Osteoblast (primary cell): Measurements from ENCODE around the gene OXSR1. TPM values are rescaled to one million over a fixed set of nuclear protein-coding genes. Genes with fewer than 3 reads are reported as not detected.

Experiments
- DNase-seq: peaks from one replicate; pipeline ENCODE4 v3.0.0; 2011; ENCODE audit warnings: low spot score, mixed read lengths; ENCODE audit not compliant: insufficient read length; ENCODE audit errors: missing footprints
- H2AFZ ChIP-seq: 2 replicates; pipeline ENCODE4 v1.6.0; 2011; ENCODE audit warnings: mild to moderate bottlenecking, low read length
- H3K27ac ChIP-seq: 2 replicates; pipeline ENCODE4 v1.5.1; 2011; ENCODE audit warnings: mild to moderate bottlenecking, low read depth, low read length, moderate library complexity
- H3K27me3 ChIP-seq: 2 replicates; pipeline ENCODE4 v1.6.0; 2012; ENCODE audit warnings: mild to moderate bottlenecking, control low read depth, inconsistent platforms, low read length, moderate library complexity; ENCODE audit not compliant: insufficient read depth
- H3K36me3 ChIP-seq: 2 replicates; pipeline ENCODE4 v1.5.1; 2011; ENCODE audit warnings: mild to moderate bottlenecking, low read length, control low read depth, moderate library complexity; ENCODE audit not compliant: insufficient read depth
- H3K4me1 ChIP-seq: 2 replicates; pipeline ENCODE4 v1.5.1; 2011; ENCODE audit warnings: mild to moderate bottlenecking, low read length, control low read depth, moderate library complexity; ENCODE audit not compliant: insufficient read depth
- H3K4me2 ChIP-seq: 2 replicates; pipeline ENCODE4 v1.6.0; 2011; ENCODE audit warnings: mild to moderate bottlenecking, low read length; ENCODE audit not compliant: insufficient read depth
- H3K4me3 ChIP-seq: fragments of 200-600 bp; sonication (generic); 3 replicates; pipeline ENCODE4 v1.5.1; 2012; ENCODE audit warnings: mild to moderate bottlenecking, low read length, inconsistent platforms; ENCODE audit not compliant: insufficient read depth
- H3K79me2 ChIP-seq: 2 replicates; pipeline ENCODE4 v1.6.0; 2012; ENCODE audit warnings: mild to moderate bottlenecking, low read length, control low read depth, inconsistent platforms; ENCODE audit not compliant: insufficient read depth
- H3K9me3 ChIP-seq: 2 replicates; pipeline ENCODE4 v1.5.1; 2011; ENCODE audit warnings: low read depth, low read length, control low read depth
- H4K20me1 ChIP-seq: 2 replicates; pipeline ENCODE4 v1.6.0; 2012; ENCODE audit warnings: mild to moderate bottlenecking, low read length, control low read depth; ENCODE audit not compliant: insufficient read depth
- total RNA-seq: library from RNA; depleted of rRNA; stranded (reverse); fragments of >200 nt; gene quantifications from 2 replicates; pipeline ENCODE4 v1.2.3, GENCODE V29; 2012
- TF ChIP-seq, protein P1 (sequence below): IDR thresholded peaks from 2 replicates; pipeline ENCODE4 v1.5.1; 2011; ENCODE audit warnings: mild to moderate bottlenecking, low read depth, low read length, moderate library complexity; ENCODE audit errors: extremely low read depth

OXSR1 gene
- total RNA-seq, 1 donor, result 50.3 TPM

DNA sequence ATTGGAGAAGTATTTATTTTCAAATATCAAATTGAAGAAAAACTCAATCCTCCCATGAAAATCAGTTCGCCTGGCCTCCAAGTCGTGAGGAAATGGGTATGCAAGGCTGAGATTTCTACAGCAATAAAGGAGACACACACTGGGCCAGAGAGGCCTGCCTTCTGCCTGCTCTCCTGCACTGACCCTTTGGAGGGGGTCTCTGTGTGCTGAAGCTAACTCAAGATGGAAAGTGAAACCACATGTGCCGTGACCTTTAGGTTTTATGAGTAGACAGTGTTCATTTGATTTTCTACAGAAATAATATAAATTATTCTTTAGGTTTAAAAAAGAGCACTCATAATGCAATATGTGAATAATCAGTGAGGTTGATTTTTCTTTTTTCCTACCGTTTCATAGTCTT lies 88.4 kb downstream of the OXSR1 start:
- TF ChIP-seq, protein P1, sequence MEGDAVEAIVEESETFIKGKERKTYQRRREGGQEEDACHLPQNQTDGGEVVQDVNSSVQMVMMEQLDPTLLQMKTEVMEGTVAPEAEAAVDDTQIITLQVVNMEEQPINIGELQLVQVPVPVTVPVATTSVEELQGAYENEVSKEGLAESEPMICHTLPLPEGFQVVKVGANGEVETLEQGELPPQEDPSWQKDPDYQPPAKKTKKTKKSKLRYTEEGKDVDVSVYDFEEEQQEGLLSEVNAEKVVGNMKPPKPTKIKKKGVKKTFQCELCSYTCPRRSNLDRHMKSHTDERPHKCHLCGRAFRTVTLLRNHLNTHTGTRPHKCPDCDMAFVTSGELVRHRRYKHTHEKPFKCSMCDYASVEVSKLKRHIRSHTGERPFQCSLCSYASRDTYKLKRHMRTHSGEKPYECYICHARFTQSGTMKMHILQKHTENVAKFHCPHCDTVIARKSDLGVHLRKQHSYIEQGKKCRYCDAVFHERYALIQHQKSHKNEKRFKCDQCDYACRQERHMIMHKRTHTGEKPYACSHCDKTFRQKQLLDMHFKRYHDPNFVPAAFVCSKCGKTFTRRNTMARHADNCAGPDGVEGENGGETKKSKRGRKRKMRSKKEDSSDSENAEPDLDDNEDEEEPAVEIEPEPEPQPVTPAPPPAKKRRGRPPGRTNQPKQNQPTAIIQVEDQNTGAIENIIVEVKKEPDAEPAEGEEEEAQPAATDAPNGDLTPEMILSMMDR, result no peak
- no peak for DNase-seq
- H3K36me3 ChIP-seq, result peaks cover 67% of the 10 kb centered on the region

DNA sequence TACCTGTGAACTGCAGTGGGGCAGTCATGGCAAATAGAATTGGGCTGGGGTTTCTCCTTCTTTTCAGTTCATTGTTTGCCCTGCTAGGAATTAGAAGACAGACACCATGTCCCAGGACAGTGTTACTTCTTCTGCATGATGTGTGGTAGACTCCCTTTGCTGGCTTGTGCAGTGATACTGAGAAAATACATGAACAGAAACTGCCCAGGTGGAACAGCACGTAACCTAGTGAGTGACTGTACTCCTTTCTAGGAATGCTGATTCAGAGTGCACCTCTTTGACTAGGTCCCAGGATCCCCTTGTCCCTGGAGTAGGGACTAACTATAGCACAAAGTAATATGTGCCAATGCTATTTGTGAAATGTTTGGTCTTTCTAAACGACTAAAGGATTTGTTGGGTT lies 89.5 kb downstream of the OXSR1 start:
- Histone ChIP-seq H3K4me3 (no peak overlapping the region), H3K27ac (no peak overlapping the region), H3K79me2 (peaks cover 2% of the 10 kb centered on the region), H3K4me1 (no peaks in the 10 kb centered on the region), H3K9me3 (no peaks in the 10 kb centered on the region), H3K27me3 (no peaks in the 10 kb centered on the region), H4K20me1 (peaks cover 8% of the 10 kb centered on the region), H2AFZ (no peak overlapping the region), H3K4me2 (no peak overlapping the region), H3K36me3 (peaks cover 55% of the 10 kb centered on the region)
- TF ChIP-seq, protein P1, result no peak
- no peak for DNase-seq

More for the DNA sequence above, 88.4 kb downstream of the OXSR1 start:
- Histone ChIP-seq H3K4me3 (no peak overlapping the region), H3K27me3 (no peaks in the 10 kb centered on the region), H3K9me3 (no peaks in the 10 kb centered on the region), H3K4me1 (no peaks in the 10 kb centered on the region), H3K79me2 (peaks cover 9% of the 10 kb centered on the region), H4K20me1 (peaks cover 8% of the 10 kb centered on the region), H3K4me2 (no peak overlapping the region), H3K27ac (no peak overlapping the region), H2AFZ (no peak overlapping the region)

DNA sequence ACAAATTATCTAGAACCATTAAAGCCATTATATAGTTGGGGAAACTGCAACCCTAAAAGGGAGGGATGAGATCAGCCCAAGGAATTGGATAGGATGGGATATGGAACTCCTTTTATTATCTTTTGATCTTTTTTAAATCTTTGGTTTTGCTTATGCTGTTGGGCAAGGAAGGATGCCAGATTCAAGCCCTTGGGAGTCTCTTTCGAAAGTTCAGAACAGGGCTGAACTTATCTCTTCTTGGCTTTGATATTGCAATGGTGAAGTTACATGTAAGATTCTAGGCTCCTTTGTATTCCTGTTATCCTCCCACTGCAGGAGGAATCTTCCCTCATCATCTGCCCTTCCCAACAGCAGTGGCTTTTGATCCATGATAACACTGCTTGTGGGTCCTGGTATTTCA lies 90.3 kb downstream of the OXSR1 start:
- DNase-seq, result no peak

DNA sequence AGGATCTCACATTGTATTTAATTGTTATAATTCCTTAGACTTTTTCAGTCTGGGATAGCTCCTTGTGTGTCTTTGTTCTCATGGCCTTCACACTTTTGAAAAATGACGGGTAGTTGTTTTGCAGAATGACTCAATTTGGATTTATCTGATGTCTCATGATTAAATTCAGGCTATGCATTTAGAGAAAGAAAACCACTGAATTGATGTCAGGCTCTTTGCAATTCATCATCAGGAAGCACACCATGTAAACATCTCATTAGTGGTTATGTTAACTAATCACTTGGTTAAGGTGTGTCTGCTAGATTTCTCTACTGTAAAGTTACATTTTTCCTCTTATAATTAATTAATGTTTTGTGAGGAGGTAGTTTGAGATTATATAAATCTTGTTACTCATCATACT lies 92.2 kb downstream of the OXSR1 start:
- Histone ChIP-seq H3K79me2 (peaks cover 2% of the 10 kb centered on the region), H3K27me3 (no peaks in the 10 kb centered on the region), H3K4me1 (no peaks in the 10 kb centered on the region), H3K4me2 (no peak overlapping the region), H2AFZ (no peak overlapping the region), H3K9me3 (no peaks in the 10 kb centered on the region), H3K4me3 (no peak overlapping the region), H3K36me3 (peaks cover 37% of the 10 kb centered on the region), H4K20me1 (peaks cover 4% of the 10 kb centered on the region), H3K27ac (no peak overlapping the region)
- no peak for DNase-seq
- TF ChIP-seq, protein P1, result no peak

More for the DNA sequence above, 90.3 kb downstream of the OXSR1 start:
- peaks cover 49% of the 10 kb centered on the region for H3K36me3 ChIP-seq
- no peaks in the 10 kb centered on the region for H3K4me1 ChIP-seq
- H3K27me3 ChIP-seq, result no peaks in the 10 kb centered on the region
- no peak overlapping the region for H2AFZ ChIP-seq
- H3K4me3 ChIP-seq, result no peak overlapping the region
- no peaks in the 10 kb centered on the region for H3K9me3 ChIP-seq
- no peak overlapping the region for H3K4me2 ChIP-seq
- no peak overlapping the region for H3K27ac ChIP-seq
- H4K20me1 ChIP-seq, result peaks cover 8% of the 10 kb centered on the region
- TF ChIP-seq, protein P1, result no peak
- H3K79me2 ChIP-seq, result peaks cover 2% of the 10 kb centered on the region
